Measurements from ENCODE around the gene MACROD2. TPM values are rescaled to one million over a fixed set of nuclear protein-coding genes. Genes with fewer than 3 reads are reported as not detected.

MACROD2 gene
- total RNA-seq, 1 experiment from 2014 or later, result 1.6 TPM

DNA sequence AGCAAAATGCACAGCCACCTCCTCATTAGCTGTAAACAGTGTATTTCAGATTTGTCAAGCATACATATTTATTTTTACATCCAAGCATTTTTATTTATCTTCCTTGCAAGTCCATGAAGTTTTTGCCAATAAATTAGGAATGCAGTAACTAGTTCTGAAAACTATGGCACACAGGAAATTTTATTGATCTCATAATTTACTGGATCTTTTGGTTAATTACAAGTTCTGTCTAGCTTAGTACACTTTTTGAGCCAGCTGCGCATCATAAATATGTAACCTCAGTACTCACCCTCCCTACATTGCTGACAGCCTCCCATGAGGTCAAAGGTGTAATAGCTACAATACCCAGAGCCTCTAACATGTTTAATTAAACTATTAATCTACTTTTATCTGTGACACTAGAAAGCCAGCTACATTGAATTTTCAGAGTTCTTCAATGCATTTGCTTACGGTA, 1679.8 kb downstream of the MACROD2 start:
- H2BK120ac ChIP-seq (ENCODE audit: low read depth, low read length, poor library complexity, severe bottlenecking), result no peak overlapping the region
- H3K56ac ChIP-seq (ENCODE audit: insufficient read length, low read depth, low read length), result no peak overlapping the region
- Mint-ChIP-seq H3K27ac (no peak overlapping the region), H3K4me3 (no peak overlapping the region), H3K4me1 (no peaks in the 10 kb centered on the region), H3K9me3 (no peaks in the 10 kb centered on the region), H3K27me3 (ENCODE audit: low read depth) (no peaks in the 10 kb centered on the region), H3K36me3 (ENCODE audit: insufficient read depth in 1 of 3, low read depth in 3 of 3) (no peaks in the 10 kb centered on the region)
- H2BK5ac ChIP-seq (ENCODE audit: insufficient read length, low read length), result no peak overlapping the region
- no peaks in the 10 kb centered on the region for H3K79me1 ChIP-seq (ENCODE audit: insufficient read depth, low read depth, low read length, poor library complexity, severe bottlenecking)
- H4K8ac ChIP-seq (replicated peaks; ENCODE audit: insufficient read length, low read depth, low read length), result no peak overlapping the region
- H4K5ac ChIP-seq (ENCODE audit: insufficient read length, low read depth, low read length), result no peak overlapping the region
- H4K91ac ChIP-seq (ENCODE audit: insufficient read length, low read depth, low read length), result no peak overlapping the region
- H3K9me3 ChIP-seq (ENCODE audit: control insufficient read depth, low read depth, low read length), result no peaks in the 10 kb centered on the region
- H3K23ac ChIP-seq (ENCODE audit: insufficient read length, low read depth, low read length), result no peak overlapping the region
- no peak overlapping the region for H3T11ph ChIP-seq (ENCODE audit: low read length)
- H3K14ac ChIP-seq (ENCODE audit: insufficient read depth, low read length), result no peak overlapping the region
- no peaks in the 10 kb centered on the region for H3K4me1 ChIP-seq (ENCODE audit: insufficient read depth, low read length)
- TF ChIP-seq, protein P1, sequence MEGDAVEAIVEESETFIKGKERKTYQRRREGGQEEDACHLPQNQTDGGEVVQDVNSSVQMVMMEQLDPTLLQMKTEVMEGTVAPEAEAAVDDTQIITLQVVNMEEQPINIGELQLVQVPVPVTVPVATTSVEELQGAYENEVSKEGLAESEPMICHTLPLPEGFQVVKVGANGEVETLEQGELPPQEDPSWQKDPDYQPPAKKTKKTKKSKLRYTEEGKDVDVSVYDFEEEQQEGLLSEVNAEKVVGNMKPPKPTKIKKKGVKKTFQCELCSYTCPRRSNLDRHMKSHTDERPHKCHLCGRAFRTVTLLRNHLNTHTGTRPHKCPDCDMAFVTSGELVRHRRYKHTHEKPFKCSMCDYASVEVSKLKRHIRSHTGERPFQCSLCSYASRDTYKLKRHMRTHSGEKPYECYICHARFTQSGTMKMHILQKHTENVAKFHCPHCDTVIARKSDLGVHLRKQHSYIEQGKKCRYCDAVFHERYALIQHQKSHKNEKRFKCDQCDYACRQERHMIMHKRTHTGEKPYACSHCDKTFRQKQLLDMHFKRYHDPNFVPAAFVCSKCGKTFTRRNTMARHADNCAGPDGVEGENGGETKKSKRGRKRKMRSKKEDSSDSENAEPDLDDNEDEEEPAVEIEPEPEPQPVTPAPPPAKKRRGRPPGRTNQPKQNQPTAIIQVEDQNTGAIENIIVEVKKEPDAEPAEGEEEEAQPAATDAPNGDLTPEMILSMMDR (conservative IDR thresholded peaks at IDR 0.05), result no peak
- H3K4me2 ChIP-seq (ENCODE audit: insufficient read depth, insufficient read length, low read length), result no peak overlapping the region
- H2AK5ac ChIP-seq (ENCODE audit: insufficient read length, low read length), result no peak overlapping the region
- no CpG with 5 or more reads among the region's 2 CpGs for WGBS (ENCODE audit: extremely low coverage, insufficient read length, low lambda C conversion rate)
- no peak overlapping the region for H2AFZ ChIP-seq (ENCODE audit: low read length)
- no peaks in the 10 kb centered on the region for H4K20me1 ChIP-seq (ENCODE audit: control insufficient read depth, insufficient read depth, insufficient read length)
- no peak overlapping the region for H2BK20ac ChIP-seq (ENCODE audit: low read depth, low read length, poor library complexity, severe bottlenecking)
- DNase-seq, result no peak
- no peaks in the 10 kb centered on the region for H3K79me2 ChIP-seq (ENCODE audit: insufficient read depth, low read length)
- H2BK12ac ChIP-seq (ENCODE audit: insufficient read length, low read depth, low read length), result no peak overlapping the region
- H3K9ac ChIP-seq (ENCODE audit: extremely low read depth, insufficient read length, low read length), result no peak overlapping the region
- no peaks in the 10 kb centered on the region for H3K23me2 ChIP-seq (ENCODE audit: insufficient read length, low read depth, low read length, poor library complexity, severe bottlenecking)
- H2BK15ac ChIP-seq (ENCODE audit: low read depth, low read length), result no peak overlapping the region
- H3K18ac ChIP-seq (ENCODE audit: insufficient read length, low read depth, low read length), result no peak overlapping the region
- H3K27me3 ChIP-seq (ENCODE audit: insufficient read depth, low read length), result no peaks in the 10 kb centered on the region
- no peak overlapping the region for H3K27ac ChIP-seq (ENCODE audit: insufficient read length, low read depth, low read length)
- no peak overlapping the region for H3K4ac ChIP-seq (ENCODE audit: low read depth, low read length)

All from H9 (cell line).